GM18870 (cell line): Measurements from ENCODE around the gene ZNF672.
"Not testable (repeated sequence)": the region's sequence is repeated elsewhere in the genome, so short reads cannot be mapped to it uniquely, and the experiment has no call there.

Source experiments
- ATAC-seq: cut with Tn5 transposase; IDR thresholded peaks from one replicate; pipeline ENCODE4 v1.9.1; 2021; ENCODE audit warnings: moderate library complexity; ENCODE audit not compliant: unreplicated experiment

ZNF672 gene

DNA sequence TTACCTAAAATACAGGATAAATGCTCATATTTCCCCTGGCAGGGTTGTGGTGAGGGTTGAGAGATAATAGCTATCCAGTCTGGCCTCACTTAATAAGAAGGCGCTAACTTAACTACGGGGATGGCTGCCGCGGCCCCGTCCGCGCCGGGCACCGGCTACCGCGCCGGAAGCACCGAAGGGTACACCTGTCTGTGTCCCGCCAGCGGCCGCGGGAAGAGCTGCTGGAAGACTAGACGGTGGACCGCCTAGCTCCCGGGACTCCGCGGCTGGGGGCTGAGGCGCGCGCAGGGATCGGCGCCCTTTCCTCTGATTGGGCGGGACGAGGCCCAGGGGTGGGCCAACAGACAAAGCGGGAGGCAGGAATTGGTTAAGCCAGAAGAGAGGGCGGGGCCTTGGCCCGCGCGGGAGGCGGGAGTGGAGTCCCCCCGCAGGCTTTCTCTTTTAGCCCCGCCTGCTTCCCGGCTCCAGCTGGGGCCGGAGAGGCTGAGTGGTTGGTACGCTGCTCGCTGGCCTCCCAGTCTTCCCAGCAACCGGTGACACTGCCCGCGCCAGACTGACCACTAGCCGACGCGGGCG is at the start of gene ZNF672:
Gene ZNF672 (plus strand): TSS at position 444 of the 576 bp plus-strand sequence. CDS start 9,051 bp downstream, outside the sequence.
- peak; percentile 85 for ATAC-seq

- ATAC-seq = no peak
These were observed 49.7 kb upstream of the ZNF672 start for GRCh38 chr1:248788327-248788726.

DNA sequence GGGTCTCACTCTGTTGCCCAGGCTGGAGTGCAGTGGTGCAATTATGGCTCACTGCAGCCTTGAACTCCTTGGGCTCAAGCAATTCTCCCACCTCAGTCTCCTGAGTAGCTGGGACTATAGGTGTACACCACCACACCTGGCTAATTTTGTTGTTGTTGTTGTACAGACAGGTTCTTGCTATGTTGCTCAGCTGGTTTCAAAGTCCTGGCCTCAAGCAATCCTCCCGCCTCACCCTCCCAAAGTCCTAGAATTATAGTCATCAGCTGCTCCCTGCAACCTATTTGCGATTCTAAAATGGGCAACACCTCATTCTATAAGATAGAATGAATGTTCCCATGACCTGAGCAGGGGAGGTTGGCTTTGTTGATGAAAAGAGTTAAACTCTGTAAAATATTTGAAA is 48.7 kb upstream of the ZNF672 start:
- ATAC-seq = not testable (repeated sequence)

DNA sequence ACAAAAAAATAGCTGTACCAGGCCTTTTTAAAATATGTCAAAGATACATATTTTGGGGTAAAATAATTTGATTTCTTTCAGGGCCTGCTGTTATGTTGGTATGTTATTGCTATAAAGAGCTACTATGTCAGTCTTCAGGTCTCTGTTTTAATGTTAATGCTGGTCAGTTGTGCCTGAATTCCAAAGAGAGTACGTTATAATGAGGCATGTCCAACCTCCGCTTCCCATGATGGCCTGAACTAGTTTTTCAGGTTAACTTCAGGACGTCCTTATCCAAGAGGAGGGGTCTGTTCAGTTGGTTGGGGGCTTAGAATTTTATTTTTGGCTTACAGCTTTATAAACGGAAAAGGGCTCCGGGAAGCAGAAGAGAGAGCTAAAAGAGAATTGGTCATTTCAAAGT is 47.6 kb upstream of the ZNF672 start:
- no peak for ATAC-seq

GRCh38 chr1:248791010-248791409 is 47.0 kb upstream of the ZNF672 start:
- ATAC-seq = no peak

DNA sequence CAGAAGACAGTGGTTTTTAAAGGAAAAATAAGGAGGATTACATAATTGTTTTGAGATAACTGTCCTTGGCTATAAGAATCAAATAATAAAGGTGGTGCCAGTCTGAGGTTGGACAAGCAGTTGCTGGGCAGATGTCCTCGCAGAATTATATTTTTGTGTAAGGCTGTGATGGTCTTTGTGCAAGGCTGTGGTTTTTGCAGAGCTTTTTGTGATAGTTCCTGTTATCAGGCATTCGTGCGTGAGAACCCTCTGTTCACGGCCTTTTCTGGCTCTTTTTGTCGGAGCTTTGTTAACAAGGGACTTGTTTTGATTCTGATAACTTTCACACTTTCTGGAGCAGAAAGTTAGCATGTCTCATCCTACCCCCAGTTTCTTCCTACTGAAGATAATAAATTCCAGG is 45.7 kb upstream of the ZNF672 start:
- ATAC-seq = peak; percentile 28

DNA sequence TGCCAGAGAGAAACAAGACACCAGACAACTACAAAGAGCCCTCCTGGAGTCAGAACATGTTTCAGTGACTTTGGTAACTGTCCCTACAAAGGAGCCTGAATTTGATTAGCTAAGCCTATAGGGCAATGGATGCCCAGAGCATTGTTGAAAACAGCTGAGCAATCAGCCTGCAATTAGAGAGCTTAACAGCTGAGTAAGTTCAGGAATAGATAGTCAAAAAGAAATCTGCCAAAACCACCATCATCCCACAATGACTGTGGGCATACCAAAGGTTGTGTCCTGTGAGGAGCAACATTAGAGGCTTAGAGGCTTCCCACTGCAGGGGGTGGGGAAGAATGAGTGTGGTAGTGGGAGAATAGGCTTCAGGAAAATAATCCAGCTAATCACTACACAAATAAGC is 44.4 kb upstream of the ZNF672 start:
- ATAC-seq = peak; percentile 98

- not testable (repeated sequence) for ATAC-seq
These were observed 43.4 kb upstream of the ZNF672 start for GRCh38 chr1:248794663-248795062.

DNA sequence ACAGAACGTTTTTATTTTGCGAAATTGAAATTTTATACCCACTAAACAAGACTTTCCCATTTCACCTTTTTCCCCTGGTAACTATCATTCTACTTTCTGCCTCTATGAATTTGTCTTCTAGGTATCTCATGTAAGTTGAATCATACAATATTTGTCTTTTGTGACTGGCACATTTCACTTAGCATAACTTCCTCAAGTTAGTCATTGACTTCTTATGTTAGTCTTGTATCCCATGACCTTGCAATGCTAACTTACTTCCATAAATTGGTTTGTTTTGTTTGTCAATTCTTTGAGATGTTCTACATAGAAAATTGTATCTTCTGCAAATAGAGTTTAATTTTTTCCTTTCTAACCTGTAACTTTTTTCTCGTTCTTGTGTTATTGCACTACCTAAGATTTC is 39.2 kb upstream of the ZNF672 start:
- ATAC-seq = no peak

DNA sequence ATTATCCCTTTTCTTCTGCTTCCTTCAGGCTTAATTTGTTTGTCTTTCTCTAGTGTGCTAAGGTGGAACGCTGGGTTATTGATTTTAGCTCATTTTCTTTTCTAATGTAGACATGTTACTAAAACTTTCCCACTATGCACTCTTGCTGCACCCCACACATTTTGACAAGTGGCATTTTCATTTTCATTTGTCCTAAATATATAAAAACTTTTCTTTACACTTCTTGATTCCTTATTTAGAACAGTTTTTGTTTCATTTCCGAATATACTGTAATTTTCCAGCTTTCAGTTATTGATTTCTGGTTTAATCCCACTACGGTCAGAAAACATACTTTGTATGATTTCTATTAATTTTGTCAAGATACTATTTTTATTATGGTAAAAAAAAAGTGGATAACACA is 37.6 kb upstream of the ZNF672 start:
- no peak for ATAC-seq

GRCh38 chr1:248802454-248802853 is 35.6 kb upstream of the ZNF672 start:
- ATAC-seq = no peak

GRCh38 chr1:248803501-248803900 is 34.5 kb upstream of the ZNF672 start:
- ATAC-seq = not testable (repeated sequence)

DNA sequence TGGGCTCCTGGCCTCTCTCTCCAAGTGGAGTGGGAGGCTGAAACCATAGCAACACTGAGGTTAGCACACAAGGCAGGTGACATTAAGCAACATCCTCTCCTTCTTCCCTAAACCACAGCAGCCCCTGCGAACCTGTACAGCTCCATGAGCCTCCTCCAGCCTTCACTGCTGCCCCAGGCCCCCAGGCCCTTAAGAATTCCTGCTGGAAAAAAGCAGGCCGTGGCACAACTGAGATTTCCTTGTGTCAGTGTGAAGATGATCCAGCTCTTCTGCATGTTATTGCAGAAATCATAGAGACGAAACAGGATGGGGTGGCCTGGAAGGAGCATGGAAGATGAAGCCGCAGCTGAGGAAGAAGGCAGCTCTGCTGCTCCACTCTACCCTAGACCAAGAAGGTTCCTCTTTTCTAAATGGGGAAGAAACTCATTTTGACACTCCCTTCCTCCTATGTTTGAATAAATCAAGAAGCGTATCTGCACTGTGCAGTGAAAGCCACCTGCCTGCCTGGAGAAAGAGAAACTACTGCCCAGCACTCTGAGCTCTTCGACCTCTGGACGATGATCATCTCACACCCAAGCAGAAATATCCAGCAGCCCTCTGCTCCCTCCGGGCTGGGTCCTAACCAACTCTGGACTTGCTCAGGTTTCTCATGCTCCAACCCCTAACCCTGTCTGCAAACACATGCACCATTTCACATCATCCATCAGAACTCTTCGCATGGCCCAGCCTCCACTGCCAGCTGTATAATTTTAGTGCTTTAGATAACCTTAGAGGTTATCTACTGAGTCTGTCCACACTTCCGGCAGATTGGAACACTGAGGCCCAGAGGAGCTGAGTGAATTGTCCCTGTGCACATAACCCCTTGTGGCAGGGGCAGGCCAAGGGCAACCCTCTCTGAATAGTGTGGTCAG is 33.0 kb upstream of the ZNF672 start:
- peak; percentile 91 for ATAC-seq

- ATAC-seq = no peak
These were observed 32.1 kb upstream of the ZNF672 start for GRCh38 chr1:248805876-248806275.

- ATAC-seq = peak; percentile 44
These were observed 30.8 kb upstream of the ZNF672 start for GRCh38 chr1:248807067-248807737.

DNA sequence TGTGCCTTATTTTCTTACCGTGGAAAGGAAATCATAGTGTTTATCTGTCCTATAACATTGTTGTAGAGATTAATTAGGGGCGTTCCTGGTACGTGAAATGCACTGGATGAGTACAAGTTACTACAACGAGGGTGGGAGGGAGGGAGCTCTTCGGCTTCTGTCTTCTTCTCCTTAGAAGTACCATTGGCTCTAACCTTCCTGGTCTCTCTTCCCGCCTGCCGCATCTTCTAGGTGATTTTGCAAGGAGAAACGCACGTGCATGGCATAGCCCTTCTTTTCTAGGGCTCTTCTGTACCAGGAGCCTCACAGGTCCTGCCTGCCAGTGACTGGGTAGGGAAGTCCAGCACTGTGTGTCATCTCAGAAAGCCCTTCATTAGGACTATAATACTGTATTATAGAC is 29.1 kb upstream of the ZNF672 start:
- ATAC-seq = no peak

GRCh38 chr1:248810000-248810726 is 27.9 kb upstream of the ZNF672 start:
- ATAC-seq = no peak

DNA sequence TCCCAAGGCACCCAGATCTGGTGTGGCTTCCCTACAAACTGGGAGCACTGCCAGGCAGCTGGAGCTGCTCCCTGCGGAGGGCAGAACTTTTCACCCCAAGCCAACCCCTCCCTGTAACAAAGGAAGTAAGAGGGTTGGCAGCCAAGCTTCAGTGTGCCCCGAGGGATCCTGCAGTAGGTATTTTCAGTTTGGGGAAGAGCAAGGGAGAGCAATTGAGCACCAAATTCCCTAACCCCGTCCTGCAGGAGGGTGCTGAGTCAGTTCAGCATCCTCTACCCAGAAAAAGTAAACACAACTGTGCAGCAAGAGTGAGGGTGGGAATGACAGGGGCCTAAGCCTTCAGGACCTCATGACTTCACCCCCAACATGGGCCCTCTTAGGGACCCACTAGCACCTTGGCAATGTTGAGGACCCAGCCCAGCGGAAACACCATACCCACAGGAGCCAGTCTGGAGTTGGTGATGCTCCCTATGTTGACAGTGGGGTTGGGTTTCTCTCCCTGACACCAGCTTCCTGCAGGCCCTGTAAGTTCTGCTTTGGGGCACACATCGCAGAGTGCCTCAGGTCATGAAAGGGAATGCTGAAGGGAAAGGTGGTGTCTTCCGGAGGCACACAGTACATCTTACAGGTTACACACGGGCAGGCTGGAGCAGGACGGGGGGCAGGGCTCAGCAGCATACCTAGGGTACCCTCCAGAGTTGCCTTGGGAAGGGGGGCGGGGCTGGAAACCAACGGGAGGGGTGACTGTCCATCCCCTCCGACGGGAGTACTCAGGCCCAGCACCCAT is 27.1 kb upstream of the ZNF672 start:
- ATAC-seq = no peak

- ATAC-seq = no peak
These were observed 26.2 kb upstream of the ZNF672 start for GRCh38 chr1:248811514-248812490.
